Neural cell (in vitro differentiated cells): ENCODE results near the gene HMCN2. TPM values are rescaled to one million over a fixed set of nuclear protein-coding genes. Genes with fewer than 3 reads are reported as not detected.

Source experiments
- H2AFZ ChIP-seq: fragments of 200-600, 300-800 bp; sonication (generic), shearing (Covaris generic); 2 replicates; pipeline ENCODE4 v1.6.0; 2014; ENCODE audit warnings: low read depth, mild to moderate bottlenecking, antibody characterized with exemption, low read length, moderate library complexity
- H3F3A ChIP-seq: fragments of 200-600 bp; shearing (Covaris generic); 2 replicates; pipeline ENCODE4 v1.6.1; 2016; ENCODE audit warnings: mild to moderate bottlenecking, moderate library complexity, mixed read lengths, antibody characterized with exemption, low read length; ENCODE audit not compliant: insufficient read depth, poor library complexity, severe bottlenecking
- H3K27ac ChIP-seq: fragments of 200-600, 300-800 bp; sonication (generic), shearing (Covaris generic); 2 replicates; pipeline ENCODE4 v1.5.1; 2014; ENCODE audit warnings: mild to moderate bottlenecking, low read length, moderate library complexity
- H3K27me3 ChIP-seq: fragments of 300-800, 200-600 bp; sonication (generic), shearing (Covaris generic); 2 replicates; pipeline ENCODE4 v1.6.0; 2014; ENCODE audit warnings: mild to moderate bottlenecking, low read depth, low read length, moderate library complexity; ENCODE audit not compliant: insufficient read depth
- H3K36me3 ChIP-seq: fragments of 300-800, 200-600 bp; sonication (generic), shearing (Covaris generic); 2 replicates; pipeline ENCODE4 v1.5.1; 2014; ENCODE audit warnings: mild to moderate bottlenecking, antibody characterized with exemption, low read length, moderate library complexity; ENCODE audit not compliant: insufficient read depth
- H3K4me2 ChIP-seq: fragments of 300-800, 200-600 bp; sonication (generic), shearing (Covaris generic); 2 replicates; pipeline ENCODE4 v1.6.0; 2014; ENCODE audit warnings: mild to moderate bottlenecking, low read length
- H3K4me3 ChIP-seq: fragments of 300-800, 200-600 bp; sonication (generic), shearing (Covaris generic); 2 replicates; pipeline ENCODE4 v1.5.1; 2014; ENCODE audit warnings: mild to moderate bottlenecking, low read length, moderate library complexity
- H3K79me2 ChIP-seq: fragments of 200-600 bp; shearing (Covaris generic); replicated peaks from 2 replicates; pipeline ENCODE4 v1.6.0; 2014; ENCODE audit warnings: mild to moderate bottlenecking, low read length, moderate library complexity; ENCODE audit not compliant: insufficient read depth
- H3K9ac ChIP-seq: fragments of 300-800, 200-600 bp; sonication (generic), shearing (Covaris generic); 2 replicates; pipeline ENCODE4 v1.6.1; 2016; ENCODE audit warnings: mild to moderate bottlenecking, low read length, mixed read lengths
- H3K9me2 ChIP-seq: fragments of 200-600 bp; shearing (Covaris generic); 2 replicates; pipeline ENCODE4 v1.6.1; 2016; ENCODE audit warnings: mild to moderate bottlenecking, low read length, mixed read lengths; ENCODE audit not compliant: insufficient read depth
- H3K9me3 ChIP-seq: fragments of 200-600, 300-800 bp; sonication (generic), shearing (Covaris generic); 2 replicates; pipeline ENCODE4 v1.6.1; 2016; ENCODE audit warnings: mild to moderate bottlenecking, mixed run types, low read length, moderate library complexity, mixed read lengths
- H4K20me1 ChIP-seq: fragments of 200-600 bp; shearing (Covaris generic); 2 replicates; pipeline ENCODE4 v1.6.1; 2016; ENCODE audit warnings: mild to moderate bottlenecking, mixed run types; ENCODE audit not compliant: insufficient read depth
- EP300 ChIP-seq: fragments of 450-650 bp; conservative IDR thresholded peaks from 2 replicates; pipeline ENCODE4 v1.6.1; 2014; ENCODE audit warnings: antibody characterized with exemption, mild to moderate bottlenecking, moderate library complexity; ENCODE audit not compliant: poor library complexity, severe bottlenecking
- EZH2 ChIP-seq: fragments of 200-600, 300-800 bp; shearing (Covaris generic), sonication (generic); IDR thresholded peaks from 2 replicates; pipeline ENCODE4 v1.6.1; 2014; ENCODE audit warnings: antibody characterized with exemption, low read length, borderline replicate concordance, mild to moderate bottlenecking; ENCODE audit not compliant: insufficient read depth, poor library complexity, severe bottlenecking
- MXI1 ChIP-seq: fragments of 450-650 bp; conservative IDR thresholded peaks from 2 replicates; pipeline ENCODE4 v1.6.1; 2014; ENCODE audit warnings: antibody characterized with exemption, mild to moderate bottlenecking; ENCODE audit not compliant: poor library complexity, severe bottlenecking
- POLR2AphosphoS5 ChIP-seq: IDR thresholded peaks from 2 replicates; pipeline ENCODE4 v1.6.1; 2012
- RAD21 ChIP-seq: fragments of 450-650 bp; conservative IDR thresholded peaks from 2 replicates; pipeline ENCODE4 v1.6.1; 2014; ENCODE audit warnings: antibody characterized with exemption, mild to moderate bottlenecking, moderate library complexity
- SMC3 ChIP-seq: fragments of 450-650 bp; conservative IDR thresholded peaks from 2 replicates; pipeline ENCODE4 v1.6.1; 2014; ENCODE audit warnings: antibody characterized with exemption, mild to moderate bottlenecking, moderate library complexity; ENCODE audit not compliant: poor library complexity
- TAF1 ChIP-seq: IDR thresholded peaks from 2 replicates; pipeline ENCODE4 v1.6.1; 2012; ENCODE audit warnings: low read depth
- polyA plus RNA-seq: library from polyadenylated mRNA; depleted of rRNA; stranded (reverse); fragments of >200 nt; gene quantifications from 2 replicates; pipeline ENCODE4 v1.2.3, GENCODE V29; 2014
- TF ChIP-seq, protein P1 (sequence below): IDR thresholded peaks from 2 replicates; pipeline ENCODE4 v1.6.1; 2012; ENCODE audit warnings: borderline replicate concordance
- TF ChIP-seq, protein P2 (sequence below): fragments of 450-650 bp; IDR thresholded peaks from 2 replicates; pipeline ENCODE4 v1.5.1; 2014; ENCODE audit warnings: antibody characterized with exemption, mild to moderate bottlenecking, moderate library complexity; ENCODE audit not compliant: poor library complexity, severe bottlenecking

Gene HMCN2
- polyA plus RNA-seq, 1 donor from 2014 or later = 1.7 TPM

DNA sequence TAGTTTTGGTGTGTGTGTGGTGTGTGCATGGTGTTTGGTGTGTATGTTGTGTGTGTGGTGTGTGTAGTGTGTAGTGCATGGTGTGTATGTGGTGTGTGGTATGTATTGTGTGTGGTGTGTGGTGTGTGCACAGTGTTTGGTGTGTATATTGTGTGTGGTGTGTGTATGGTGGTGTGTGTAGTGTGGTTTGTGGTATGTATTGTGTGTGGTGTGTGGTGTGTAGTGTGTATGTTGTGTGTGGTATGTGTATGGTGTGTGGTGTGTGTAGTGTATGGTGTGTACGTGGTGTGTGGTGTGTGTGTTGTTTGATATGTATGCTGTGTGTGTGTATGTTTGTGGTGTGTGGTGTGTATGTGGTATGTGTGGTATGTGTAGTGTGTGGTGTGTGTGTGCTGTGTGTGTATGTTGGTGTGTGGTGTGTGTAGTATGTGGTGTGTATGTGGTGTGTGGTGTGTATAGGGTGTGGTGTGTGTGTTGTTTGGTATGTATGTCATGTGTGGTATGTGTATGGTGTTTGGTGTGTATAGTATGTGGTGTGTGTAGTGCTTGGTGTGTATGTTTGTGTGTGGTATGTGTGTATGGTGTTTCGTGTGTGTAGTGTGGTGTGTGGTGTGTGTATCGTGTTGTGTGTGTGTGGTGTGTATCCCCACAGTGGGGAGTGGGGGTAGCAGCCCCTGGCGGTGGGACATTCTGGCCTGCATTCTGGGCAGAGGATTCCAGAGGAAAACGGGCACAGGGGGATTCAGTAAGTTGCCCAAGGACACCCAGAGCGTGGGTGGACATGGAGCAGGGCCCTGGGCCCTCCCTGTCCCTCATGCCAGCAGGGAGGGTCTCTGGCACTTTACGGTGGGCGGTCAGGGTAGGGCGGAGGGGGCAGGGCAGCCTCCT lies 79.7 kb downstream of the HMCN2 start:
- H3K9me2 ChIP-seq = no peaks in the 10 kb centered on the region
- H3K4me2 ChIP-seq = no peak overlapping the region
- no peak overlapping the region for H3K27ac ChIP-seq
- no peaks in the 10 kb centered on the region for H3K27me3 ChIP-seq
- H3K9ac ChIP-seq = no peak overlapping the region
- H3K36me3 ChIP-seq = no peaks in the 10 kb centered on the region
- TF ChIP-seq, protein P1, sequence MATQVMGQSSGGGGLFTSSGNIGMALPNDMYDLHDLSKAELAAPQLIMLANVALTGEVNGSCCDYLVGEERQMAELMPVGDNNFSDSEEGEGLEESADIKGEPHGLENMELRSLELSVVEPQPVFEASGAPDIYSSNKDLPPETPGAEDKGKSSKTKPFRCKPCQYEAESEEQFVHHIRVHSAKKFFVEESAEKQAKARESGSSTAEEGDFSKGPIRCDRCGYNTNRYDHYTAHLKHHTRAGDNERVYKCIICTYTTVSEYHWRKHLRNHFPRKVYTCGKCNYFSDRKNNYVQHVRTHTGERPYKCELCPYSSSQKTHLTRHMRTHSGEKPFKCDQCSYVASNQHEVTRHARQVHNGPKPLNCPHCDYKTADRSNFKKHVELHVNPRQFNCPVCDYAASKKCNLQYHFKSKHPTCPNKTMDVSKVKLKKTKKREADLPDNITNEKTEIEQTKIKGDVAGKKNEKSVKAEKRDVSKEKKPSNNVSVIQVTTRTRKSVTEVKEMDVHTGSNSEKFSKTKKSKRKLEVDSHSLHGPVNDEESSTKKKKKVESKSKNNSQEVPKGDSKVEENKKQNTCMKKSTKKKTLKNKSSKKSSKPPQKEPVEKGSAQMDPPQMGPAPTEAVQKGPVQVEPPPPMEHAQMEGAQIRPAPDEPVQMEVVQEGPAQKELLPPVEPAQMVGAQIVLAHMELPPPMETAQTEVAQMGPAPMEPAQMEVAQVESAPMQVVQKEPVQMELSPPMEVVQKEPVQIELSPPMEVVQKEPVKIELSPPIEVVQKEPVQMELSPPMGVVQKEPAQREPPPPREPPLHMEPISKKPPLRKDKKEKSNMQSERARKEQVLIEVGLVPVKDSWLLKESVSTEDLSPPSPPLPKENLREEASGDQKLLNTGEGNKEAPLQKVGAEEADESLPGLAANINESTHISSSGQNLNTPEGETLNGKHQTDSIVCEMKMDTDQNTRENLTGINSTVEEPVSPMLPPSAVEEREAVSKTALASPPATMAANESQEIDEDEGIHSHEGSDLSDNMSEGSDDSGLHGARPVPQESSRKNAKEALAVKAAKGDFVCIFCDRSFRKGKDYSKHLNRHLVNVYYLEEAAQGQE = no peak
- no peak for TF ChIP-seq RAD21
- TF ChIP-seq TAF1 = no peak
- TF ChIP-seq EZH2 = no peak
- TF ChIP-seq MXI1 = no peak
- TF ChIP-seq POLR2AphosphoS5 = no peak
- no peak for TF ChIP-seq SMC3
- TF ChIP-seq EP300 = no peak
- TF ChIP-seq, protein P2, sequence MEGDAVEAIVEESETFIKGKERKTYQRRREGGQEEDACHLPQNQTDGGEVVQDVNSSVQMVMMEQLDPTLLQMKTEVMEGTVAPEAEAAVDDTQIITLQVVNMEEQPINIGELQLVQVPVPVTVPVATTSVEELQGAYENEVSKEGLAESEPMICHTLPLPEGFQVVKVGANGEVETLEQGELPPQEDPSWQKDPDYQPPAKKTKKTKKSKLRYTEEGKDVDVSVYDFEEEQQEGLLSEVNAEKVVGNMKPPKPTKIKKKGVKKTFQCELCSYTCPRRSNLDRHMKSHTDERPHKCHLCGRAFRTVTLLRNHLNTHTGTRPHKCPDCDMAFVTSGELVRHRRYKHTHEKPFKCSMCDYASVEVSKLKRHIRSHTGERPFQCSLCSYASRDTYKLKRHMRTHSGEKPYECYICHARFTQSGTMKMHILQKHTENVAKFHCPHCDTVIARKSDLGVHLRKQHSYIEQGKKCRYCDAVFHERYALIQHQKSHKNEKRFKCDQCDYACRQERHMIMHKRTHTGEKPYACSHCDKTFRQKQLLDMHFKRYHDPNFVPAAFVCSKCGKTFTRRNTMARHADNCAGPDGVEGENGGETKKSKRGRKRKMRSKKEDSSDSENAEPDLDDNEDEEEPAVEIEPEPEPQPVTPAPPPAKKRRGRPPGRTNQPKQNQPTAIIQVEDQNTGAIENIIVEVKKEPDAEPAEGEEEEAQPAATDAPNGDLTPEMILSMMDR = no peak
- no peaks in the 10 kb centered on the region for H3F3A ChIP-seq
- H3K4me3 ChIP-seq = no peak overlapping the region
- no peaks in the 10 kb centered on the region for H3K9me3 ChIP-seq
- no peak overlapping the region for H2AFZ ChIP-seq
- H3K79me2 ChIP-seq = no peaks in the 10 kb centered on the region
- H4K20me1 ChIP-seq = no peaks in the 10 kb centered on the region

DNA sequence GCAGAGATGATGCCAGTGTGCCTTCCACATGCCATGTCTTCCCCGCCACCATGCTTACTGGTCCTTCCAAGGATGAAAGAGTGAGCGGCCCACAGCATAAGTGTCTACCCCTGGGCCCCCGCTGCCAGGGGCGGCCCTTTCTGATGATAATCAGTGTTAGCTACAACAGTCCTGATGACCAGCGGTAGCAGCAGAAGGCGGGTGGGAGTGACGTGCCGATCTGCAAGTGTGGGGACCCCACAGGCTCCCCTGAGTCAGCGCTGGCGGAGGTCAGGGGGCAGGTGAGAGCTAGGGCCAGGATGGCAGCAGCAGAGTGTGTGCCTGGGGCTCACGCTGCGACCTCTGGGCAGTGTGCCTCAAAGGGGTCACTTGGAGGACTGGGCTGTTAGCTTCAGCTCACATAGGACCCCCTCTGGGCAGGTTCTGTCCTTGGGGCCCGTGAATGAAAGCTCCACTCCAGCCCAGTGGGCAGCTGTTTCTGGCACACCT lies 80.4 kb downstream of the HMCN2 start:
- no peaks in the 10 kb centered on the region for H4K20me1 ChIP-seq
- H3K79me2 ChIP-seq = no peaks in the 10 kb centered on the region
- TF ChIP-seq, protein P1 = no peak
- no peak for TF ChIP-seq EZH2
- no peak for TF ChIP-seq TAF1
- TF ChIP-seq RAD21 = no peak
- TF ChIP-seq, protein P2 = no peak
- TF ChIP-seq POLR2AphosphoS5 = no peak
- TF ChIP-seq MXI1 = no peak
- no peak for TF ChIP-seq SMC3
- no peak for TF ChIP-seq EP300
- H3K9me3 ChIP-seq = no peaks in the 10 kb centered on the region
- no peaks in the 10 kb centered on the region for H3F3A ChIP-seq
- H3K9me2 ChIP-seq = no peaks in the 10 kb centered on the region
- no peaks in the 10 kb centered on the region for H3K36me3 ChIP-seq
- H3K27me3 ChIP-seq = no peaks in the 10 kb centered on the region
- no peak overlapping the region for H3K27ac ChIP-seq
- no peak overlapping the region for H3K4me3 ChIP-seq
- H3K4me2 ChIP-seq = no peak overlapping the region
- H3K9ac ChIP-seq = no peak overlapping the region
- H2AFZ ChIP-seq = no peak overlapping the region
